Right lung (tissue), 10 donors: ENCODE results near the gene NEK11. TPM values are rescaled to one million over a fixed set of nuclear protein-coding genes. Genes with fewer than 3 reads are reported as not detected.
A peak's percentile ranks its signal among the peaks of the same experiment; 100 is the strongest.

ENCODE experiments used
- DNase-seq, 2 donors: peaks; one replicate each; pipeline ENCODE4 v3.0.0-alpha.2; 2013
- long read RNA-seq, 8 donors: transcript quantifications; one replicate each; lab custom pipeline, GENCODE V29; 2026
- polyA plus RNA-seq, 5 donors: library from polyadenylated mRNA; unstranded; fragments of 120-200 nt; gene quantifications; one replicate each; pipeline versions ENCODE4 v1.2.1 to v1.2.3, GENCODE V29; 2013; ENCODE audit warnings: inconsistent platforms in 1 of 5, low replicate concordance in 1 of 5; ENCODE audit not compliant: insufficient read length in 5 of 5, insufficient read depth in 1 of 5

Gene NEK11
- polyA plus RNA-seq: 10 to 100 TPM; 15.1 to 20.7 (median 18.2) TPM
- long read RNA-seq, donor 1, partial matches to known transcripts: 8 of 8 reads
- long read RNA-seq, donor 1, other reads (novel, unspliced or antisense): 0 of 8 reads
- long read RNA-seq, donor 2: 0 reads
- long read RNA-seq, donor 3, partial matches to known transcripts: 7 of 7 reads
- long read RNA-seq, donor 3, other reads (novel, unspliced or antisense): 0 of 7 reads
- long read RNA-seq, donor 4: 0 reads
- long read RNA-seq, donor 5, partial matches to known transcripts: 11 of 11 reads
- long read RNA-seq, donor 5, other reads (novel, unspliced or antisense): 0 of 11 reads
- long read RNA-seq, donor 6: 0 reads
- long read RNA-seq, donor 7: 0 reads
- long read RNA-seq, donor 8: 0 reads

GRCh38 chr3:131026321-131027151 is at the start of gene NEK11, which contains the start of gene ASTE1:
Gene NEK11, plus strand, starts transcription at chr3:131026877. Its CDS starts 2,832 bp downstream, at chr3:131029709.
Gene ASTE1, minus strand, starts transcription at chr3:131026825. Its CDS starts 1,519 bp downstream, at chr3:131025306.
- DNase-seq: peak; percentile 90 to 91

- no peak for DNase-seq
These were observed 47.6 kb upstream of the NEK11 start for GRCh38 chr3:130979117-130979516.

GRCh38 chr3:130981469-130981868 is 45.2 kb upstream of the NEK11 start:
- no peak for DNase-seq

GRCh38 chr3:130990282-130990681 is 36.4 kb upstream of the NEK11 start:
- no peak for DNase-seq

DNA sequence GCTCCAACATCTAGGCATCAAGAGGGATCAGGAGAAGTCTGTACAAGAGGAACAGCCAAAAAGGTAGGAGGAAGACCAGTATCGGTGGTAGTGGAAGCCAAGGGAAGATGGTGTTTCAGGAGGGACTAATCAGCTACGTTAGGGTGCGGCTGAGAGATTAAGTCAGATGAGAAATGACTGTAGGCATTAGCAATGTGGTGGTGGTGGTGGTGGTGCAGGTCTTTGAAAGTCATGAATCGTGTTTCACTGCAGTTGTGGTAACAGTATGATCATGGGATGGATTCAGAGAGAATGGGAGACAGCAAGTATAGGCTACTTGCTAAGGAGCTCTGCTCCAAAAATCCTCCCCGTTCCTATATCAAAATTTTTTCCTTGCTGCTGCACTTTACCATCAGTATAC is 35.6 kb upstream of the NEK11 start:
- DNase-seq: no peak

DNA sequence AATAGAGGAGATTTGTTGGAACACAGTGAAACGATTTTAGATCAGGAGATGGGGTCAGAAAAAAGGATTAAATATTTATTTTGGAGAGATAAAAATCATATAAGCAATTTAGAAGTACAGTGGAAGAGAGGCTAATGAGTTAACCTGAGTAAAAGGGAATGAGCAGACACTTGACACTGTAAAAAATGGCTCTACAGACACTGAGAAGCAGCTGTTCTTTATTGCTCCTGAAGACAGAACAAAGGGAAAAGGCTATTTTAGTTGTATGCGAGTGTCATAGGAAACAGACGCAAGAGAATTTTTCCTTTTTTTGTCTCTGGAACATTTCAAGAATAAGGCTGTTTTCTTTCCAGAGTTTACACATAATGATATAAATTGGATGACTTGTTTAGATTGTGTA is 34.3 kb upstream of the NEK11 start:
- no peak for DNase-seq

DNA sequence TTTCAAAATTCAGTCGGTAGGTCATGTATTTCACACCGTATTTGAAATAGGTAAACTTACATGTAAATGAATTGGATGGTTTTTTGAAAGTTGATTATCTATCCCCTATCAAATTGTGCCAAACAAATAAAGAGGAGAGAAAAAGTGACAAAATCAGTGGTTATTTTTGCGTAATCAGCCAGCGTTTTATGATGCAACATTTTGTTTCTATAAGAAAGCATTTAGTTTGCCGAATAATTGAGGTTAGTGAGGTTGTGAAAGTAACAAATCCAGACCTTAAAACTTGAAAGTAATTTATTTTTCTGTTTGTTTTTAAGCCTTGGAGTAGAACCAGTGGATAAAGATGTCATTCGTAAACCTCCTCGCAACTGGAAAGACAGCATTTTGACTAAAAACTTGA is 29.4 kb upstream of the NEK11 start:
- no peak for DNase-seq

DNA sequence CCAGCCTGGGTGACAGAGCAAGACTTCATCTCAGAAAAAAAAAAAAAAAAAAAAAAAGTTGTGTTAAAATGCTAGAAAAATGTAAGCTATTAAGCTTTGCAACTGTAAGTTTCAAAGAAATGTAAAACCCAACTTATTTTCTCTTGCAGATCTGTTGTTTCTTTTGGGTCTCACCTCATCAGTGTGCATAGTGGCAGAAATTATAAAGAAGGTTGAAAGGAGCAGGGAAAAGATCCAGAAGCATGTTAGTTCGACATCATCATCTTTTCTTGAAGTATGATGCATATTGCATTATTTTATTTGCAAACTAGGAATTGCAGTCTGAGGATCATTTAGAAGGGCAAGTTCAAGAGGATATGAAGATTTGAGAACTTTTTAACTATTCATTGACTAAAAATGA is 25.6 kb upstream of the NEK11 start:
- DNase-seq: peak; percentile 58 to 60

DNA sequence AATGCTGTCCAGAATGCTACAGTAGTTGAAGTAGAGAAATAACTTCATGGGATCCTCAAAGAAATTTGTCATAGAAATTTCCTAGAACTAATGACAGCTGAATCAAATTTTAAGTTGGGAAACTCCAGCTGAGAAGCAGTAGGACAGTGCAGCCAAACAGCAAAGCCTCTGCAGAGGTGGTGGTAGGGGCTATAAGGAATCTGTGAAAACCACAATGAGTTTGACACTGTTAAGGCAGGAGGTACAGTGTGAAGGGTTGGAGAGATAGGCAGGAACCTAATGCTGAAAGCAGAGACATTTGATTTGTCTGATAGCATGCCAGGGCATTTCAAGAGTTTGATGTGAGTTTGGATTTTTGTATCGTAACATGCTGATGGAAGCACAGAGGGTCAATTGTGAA is 22.1 kb upstream of the NEK11 start:
- DNase-seq: no peak

GRCh38 chr3:131007256-131007655 is 19.4 kb upstream of the NEK11 start:
- no peak for DNase-seq

DNA sequence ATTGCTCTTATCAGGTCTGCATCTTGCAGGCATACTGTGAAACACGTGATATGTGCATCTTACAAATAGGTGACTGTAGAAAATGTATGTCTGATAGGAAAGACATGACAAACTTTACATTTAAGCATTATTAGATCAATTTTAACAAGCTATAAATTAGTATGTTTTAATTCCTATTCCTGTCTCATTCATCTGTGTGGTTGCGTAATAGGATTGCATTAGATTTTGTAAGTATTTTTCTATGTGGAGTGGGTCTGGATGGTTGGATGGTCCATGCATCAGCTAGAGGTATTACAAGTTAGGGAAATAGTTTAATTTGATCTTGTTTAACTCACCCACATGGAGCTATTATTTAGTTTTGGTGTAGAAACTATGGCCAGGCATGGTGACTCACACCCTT is 18.9 kb upstream of the NEK11 start:
- DNase-seq: no peak

DNA sequence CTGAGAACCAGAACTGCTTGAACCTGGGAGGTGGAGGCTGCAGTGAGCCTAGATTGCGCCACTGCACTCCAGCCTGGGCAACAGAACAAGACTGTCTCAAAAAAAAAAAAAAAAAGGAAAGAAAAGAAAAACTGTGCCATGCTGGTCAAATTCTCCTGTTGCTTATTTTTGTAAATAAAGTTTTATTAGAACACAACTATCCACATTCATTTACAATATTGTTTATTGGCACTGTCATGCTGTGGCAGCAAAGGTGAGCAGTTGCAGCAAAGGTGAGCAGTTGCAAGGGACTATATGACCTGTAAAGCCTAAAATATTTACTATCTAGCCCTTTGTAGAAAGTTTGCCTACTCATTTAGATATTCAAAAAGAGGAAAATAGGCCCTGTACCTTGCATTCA is 18.4 kb upstream of the NEK11 start:
- DNase-seq: no peak

- no peak for DNase-seq
These were observed 17.0 kb upstream of the NEK11 start for GRCh38 chr3:131009698-131010097.

DNA sequence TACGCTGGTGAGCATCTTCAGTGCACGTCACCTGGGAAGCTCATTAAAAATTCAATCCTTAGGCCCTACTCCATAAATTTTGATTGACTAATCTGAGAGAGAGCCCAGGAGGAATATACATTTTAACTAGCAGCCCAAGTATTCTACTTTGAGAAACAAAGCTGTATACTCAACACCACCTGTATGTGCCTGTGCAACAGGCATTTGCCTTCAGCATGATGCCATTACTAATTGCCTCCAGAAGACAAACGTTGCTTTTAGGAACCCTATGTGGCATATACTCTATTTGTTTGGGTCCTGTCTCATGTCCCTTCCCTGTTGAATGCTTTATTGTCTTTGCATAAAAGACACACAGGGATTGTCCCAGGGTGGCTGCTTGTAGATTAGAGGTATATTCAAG is 7.7 kb upstream of the NEK11 start:
- no peak for DNase-seq

DNA sequence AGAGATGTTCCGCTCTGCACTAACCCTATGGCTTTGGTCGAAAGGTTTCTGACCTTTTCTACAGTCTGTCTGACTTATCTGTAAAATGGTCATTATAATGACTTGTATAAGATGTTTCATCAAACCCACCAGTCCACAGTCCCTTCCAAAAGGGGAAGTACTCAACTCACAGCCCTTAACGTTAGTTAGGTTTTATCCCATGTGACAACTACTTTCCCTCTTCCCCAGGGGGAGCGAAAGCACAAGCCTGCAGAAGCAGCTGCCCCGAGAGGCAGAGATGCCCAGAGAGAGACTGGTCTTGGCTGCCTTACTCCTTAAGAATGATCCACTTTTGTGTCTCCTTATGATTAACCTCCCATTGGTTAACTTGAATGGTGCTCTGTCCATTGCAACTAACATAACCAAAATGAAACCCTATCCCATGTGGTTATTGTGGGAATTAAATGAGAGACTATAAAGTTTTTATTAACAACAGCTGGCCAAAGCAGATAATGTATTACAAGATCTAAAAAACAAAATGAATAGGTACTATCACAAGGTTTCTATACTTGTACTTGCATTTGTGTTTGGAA is 6.5 kb upstream of the NEK11 start:
- no peak for DNase-seq

GRCh38 chr3:131025539-131025938 is 1.1 kb upstream of the NEK11 start:
- no peak for DNase-seq

GRCh38 chr3:131028844-131029243 is 2.2 kb downstream of the NEK11 start:
- DNase-seq: no peak

- DNase-seq: no peak
These were observed 5.0 kb downstream of the NEK11 start for GRCh38 chr3:131031660-131032059.

DNA sequence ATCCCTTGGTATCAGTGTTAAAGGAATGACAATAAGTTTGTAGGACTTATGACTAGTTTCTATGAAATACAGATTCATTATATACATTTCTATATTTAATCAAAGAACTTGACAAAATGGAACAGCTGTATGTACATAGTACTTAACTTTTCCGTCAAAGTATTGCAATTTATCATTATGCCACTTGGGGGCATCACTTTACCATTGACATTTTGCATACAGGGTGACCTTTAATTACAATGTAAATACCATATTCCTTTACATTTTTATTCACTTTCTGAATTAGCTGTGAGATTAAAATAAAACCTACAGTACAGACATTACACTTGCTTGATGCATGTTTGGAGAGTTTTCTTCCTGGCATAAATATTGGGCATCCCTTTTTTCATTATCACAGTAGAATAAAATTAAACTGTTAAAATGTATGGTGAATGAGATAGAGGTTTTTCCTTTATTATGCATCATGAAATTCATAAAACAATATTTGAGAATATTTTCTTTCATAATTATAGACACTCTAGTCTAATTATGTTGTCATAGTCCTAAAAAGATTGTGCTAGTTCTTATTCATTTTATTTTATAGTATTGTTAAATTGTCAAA is 6.9 kb downstream of the NEK11 start:
- peak in 1 of 2 donors; percentile 27 for DNase-seq

- no peak for DNase-seq
These were observed 9.6 kb downstream of the NEK11 start for GRCh38 chr3:131036200-131036816.

DNA sequence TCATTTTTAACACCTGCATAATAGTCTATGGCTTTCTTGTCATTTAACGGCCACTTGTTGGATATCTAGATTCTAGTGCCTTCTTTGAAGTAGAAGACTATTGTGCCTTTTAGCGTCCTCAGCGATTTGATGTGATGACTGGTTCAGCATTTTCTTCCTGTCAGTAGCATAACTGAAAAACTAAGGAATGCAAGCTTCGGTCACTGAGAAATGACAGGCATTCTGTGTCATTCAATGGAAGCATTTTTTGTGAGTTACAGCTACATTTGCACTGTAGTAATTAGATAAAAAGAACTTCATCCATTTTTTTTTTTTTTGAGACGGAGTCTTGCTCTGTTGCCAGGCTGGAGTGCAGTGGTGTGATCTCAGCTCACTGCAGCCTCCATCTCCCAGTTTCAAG is 10.3 kb downstream of the NEK11 start:
- DNase-seq: no peak

DNA sequence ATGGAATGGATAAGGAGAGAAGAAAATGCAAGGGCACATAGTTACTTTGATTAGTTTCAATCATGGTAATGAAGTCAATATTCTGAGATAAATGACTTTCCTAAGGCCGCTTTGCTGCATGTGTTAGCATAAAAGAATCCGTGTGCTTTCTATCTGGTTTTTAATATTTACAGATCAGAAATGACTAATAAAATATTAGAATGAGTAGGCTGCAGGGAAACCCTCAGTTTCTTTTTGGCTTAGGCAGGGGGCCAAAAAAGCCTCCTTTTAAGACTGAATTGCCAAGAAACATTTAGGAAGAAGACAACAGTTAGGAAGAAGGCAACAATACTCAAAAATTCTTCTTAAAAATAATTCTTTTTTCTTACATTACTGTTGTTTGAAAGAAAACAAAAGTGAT is 11.6 kb downstream of the NEK11 start:
- DNase-seq: no peak
